ENCODE data around the gene RAB39B. TPM values are rescaled to one million over a fixed set of nuclear protein-coding genes. Genes with fewer than 3 reads are reported as not detected.

Gene RAB39B
- total and polyA plus RNA-seq, 2 experiments from 2014 or later, result 6.2 to 11.3 TPM

- TF ChIP-seq, protein P1, sequence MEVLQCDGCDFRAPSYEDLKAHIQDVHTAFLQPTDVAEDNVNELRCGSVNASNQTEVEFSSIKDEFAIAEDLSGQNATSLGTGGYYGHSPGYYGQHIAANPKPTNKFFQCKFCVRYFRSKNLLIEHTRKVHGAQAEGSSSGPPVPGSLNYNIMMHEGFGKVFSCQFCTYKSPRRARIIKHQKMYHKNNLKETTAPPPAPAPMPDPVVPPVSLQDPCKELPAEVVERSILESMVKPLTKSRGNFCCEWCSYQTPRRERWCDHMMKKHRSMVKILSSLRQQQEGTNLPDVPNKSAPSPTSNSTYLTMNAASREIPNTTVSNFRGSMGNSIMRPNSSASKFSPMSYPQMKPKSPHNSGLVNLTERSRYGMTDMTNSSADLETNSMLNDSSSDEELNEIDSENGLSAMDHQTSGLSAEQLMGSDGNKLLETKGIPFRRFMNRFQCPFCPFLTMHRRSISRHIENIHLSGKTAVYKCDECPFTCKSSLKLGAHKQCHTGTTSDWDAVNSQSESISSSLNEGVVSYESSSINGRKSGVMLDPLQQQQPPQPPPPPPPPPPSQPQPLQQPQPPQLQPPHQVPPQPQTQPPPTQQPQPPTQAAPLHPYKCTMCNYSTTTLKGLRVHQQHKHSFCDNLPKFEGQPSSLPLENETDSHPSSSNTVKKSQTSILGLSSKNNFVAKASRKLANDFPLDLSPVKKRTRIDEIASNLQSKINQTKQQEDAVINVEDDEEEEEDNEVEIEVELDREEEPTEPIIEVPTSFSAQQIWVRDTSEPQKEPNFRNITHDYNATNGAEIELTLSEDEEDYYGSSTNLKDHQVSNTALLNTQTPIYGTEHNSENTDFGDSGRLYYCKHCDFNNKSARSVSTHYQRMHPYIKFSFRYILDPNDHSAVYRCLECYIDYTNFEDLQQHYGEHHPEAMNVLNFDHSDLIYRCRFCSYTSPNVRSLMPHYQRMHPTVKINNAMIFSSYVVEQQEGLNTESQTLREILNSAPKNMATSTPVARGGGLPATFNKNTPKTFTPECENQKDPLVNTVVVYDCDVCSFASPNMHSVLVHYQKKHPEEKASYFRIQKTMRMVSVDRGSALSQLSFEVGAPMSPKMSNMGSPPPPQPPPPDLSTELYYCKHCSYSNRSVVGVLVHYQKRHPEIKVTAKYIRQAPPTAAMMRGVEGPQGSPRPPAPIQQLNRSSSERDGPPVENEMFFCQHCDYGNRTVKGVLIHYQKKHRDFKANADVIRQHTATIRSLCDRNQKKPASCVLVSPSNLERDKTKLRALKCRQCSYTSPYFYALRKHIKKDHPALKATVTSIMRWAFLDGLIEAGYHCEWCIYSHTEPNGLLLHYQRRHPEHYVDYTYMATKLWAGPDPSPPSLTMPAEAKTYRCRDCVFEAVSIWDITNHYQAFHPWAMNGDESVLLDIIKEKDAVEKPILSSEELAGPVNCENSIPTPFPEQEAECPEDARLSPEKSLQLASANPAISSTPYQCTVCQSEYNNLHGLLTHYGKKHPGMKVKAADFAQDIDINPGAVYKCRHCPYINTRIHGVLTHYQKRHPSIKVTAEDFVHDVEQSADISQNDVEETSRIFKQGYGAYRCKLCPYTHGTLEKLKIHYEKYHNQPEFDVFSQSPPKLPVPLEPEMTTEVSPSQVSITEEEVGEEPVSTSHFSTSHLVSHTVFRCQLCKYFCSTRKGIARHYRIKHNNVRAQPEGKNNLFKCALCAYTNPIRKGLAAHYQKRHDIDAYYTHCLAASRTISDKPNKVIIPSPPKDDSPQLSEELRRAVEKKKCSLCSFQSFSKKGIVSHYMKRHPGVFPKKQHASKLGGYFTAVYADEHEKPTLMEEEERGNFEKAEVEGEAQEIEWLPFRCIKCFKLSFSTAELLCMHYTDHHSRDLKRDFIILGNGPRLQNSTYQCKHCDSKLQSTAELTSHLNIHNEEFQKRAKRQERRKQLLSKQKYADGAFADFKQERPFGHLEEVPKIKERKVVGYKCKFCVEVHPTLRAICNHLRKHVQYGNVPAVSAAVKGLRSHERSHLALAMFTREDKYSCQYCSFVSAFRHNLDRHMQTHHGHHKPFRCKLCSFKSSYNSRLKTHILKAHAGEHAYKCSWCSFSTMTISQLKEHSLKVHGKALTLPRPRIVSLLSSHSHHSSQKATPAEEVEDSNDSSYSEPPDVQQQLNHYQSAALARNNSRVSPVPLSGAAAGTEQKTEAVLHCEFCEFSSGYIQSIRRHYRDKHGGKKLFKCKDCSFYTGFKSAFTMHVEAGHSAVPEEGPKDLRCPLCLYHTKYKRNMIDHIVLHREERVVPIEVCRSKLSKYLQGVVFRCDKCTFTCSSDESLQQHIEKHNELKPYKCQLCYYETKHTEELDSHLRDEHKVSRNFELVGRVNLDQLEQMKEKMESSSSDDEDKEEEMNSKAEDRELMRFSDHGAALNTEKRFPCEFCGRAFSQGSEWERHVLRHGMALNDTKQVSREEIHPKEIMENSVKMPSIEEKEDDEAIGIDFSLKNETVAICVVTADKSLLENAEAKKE (CRISPR knock-in tag; IDR thresholded peaks at IDR 0.05), result no peak
These were observed 1.1 kb downstream of the RAB39B start (continued) for GRCh38 chrX:155262970-155263754.

DNA sequence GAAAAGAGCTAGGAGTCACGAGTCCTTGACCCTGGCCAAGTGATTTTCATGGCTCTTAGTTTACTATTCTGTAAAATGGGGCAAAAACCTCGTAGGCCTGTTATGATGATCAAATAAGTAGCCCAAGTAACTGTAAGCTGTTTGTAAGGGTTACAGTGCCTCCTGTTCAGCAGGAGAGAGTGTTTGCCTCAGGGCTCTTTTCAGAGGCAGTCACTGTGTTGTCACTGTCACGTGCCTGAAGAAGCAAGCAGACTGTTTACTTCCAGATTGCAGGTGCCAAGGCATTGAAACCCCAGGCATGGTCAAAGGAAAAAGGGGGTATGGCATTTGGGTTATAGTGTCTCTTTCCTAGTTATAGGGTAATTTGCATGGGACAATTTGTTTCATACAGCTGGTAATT lies 4.5 kb downstream of the RAB39B start:
- H3K4me3 ChIP-seq, result no peak overlapping the region
- Mint-ChIP-seq H3K4me3 (no peak overlapping the region), H3K36me3 (ENCODE audit: low read depth) (peaks cover 4% of the 10 kb centered on the region; the same call in 1 of the 3 replicates), H3K4me1 (peaks cover 10% of the 10 kb centered on the region), H3K27me3 (ENCODE audit: insufficient read depth, low read depth, poor library complexity) (peaks cover 2% of the 10 kb centered on the region), H3K27ac (no peak overlapping the region), H3K9me3 (no peaks in the 10 kb centered on the region)
- H3K27me3 ChIP-seq (ENCODE audit: insufficient read depth), result no peaks in the 10 kb centered on the region
- ATAC-seq (no peak), DNase-seq (ENCODE audit: low spot score) (no peak)
- H2AFZ ChIP-seq, result no peak overlapping the region
- no peaks in the 10 kb centered on the region for H4K20me1 ChIP-seq (replicated peaks; ENCODE audit: insufficient read depth)
- no peaks in the 10 kb centered on the region for H3K36me3 ChIP-seq (ENCODE audit: insufficient read depth)
- no peak overlapping the region for H3K4me2 ChIP-seq
- H3K27ac ChIP-seq (ENCODE audit: low read depth), result no peak overlapping the region
- no peaks in the 10 kb centered on the region for H3K4me1 ChIP-seq (ENCODE audit: insufficient read depth)
- no peaks in the 10 kb centered on the region for H3K9me2 ChIP-seq (ENCODE audit: insufficient read depth)
- no peaks in the 10 kb centered on the region for H3F3A ChIP-seq (replicated peaks; ENCODE audit: low read depth)
- H3K79me2 ChIP-seq (replicated peaks; ENCODE audit: insufficient read depth), result peaks cover 15% of the 10 kb centered on the region
- no peak for TF ChIP-seq EZH2phosphoT487 (IDR thresholded peaks at IDR 0.05; ENCODE audit: unreplicated experiment)
- no peak for TF ChIP-seq CREB1 (CRISPR knock-in tag; IDR thresholded peaks at IDR 0.05; ENCODE audit: low read depth)
- TF ChIP-seq ZNF114 (CRISPR knock-in tag; IDR thresholded peaks at IDR 0.05), result no peak
- TF ChIP-seq JUNB (IDR thresholded peaks at IDR 0.05; ENCODE audit: unreplicated experiment), result no peak
- TF ChIP-seq, protein P2, sequence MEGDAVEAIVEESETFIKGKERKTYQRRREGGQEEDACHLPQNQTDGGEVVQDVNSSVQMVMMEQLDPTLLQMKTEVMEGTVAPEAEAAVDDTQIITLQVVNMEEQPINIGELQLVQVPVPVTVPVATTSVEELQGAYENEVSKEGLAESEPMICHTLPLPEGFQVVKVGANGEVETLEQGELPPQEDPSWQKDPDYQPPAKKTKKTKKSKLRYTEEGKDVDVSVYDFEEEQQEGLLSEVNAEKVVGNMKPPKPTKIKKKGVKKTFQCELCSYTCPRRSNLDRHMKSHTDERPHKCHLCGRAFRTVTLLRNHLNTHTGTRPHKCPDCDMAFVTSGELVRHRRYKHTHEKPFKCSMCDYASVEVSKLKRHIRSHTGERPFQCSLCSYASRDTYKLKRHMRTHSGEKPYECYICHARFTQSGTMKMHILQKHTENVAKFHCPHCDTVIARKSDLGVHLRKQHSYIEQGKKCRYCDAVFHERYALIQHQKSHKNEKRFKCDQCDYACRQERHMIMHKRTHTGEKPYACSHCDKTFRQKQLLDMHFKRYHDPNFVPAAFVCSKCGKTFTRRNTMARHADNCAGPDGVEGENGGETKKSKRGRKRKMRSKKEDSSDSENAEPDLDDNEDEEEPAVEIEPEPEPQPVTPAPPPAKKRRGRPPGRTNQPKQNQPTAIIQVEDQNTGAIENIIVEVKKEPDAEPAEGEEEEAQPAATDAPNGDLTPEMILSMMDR (conservative IDR thresholded peaks at IDR 0.05; ENCODE audit: low read depth in 2 of 2), result no peak
- TF ChIP-seq ETS1 (IDR thresholded peaks at IDR 0.05), result no peak
- no peak for TF ChIP-seq ZNF331 (CRISPR knock-in tag; IDR thresholded peaks at IDR 0.05; ENCODE audit: low read depth)
- no peak for TF ChIP-seq POLR2AphosphoS5 (IDR thresholded peaks at IDR 0.05; ENCODE audit: low read depth)
- no peak for TF ChIP-seq STAT1 (IDR thresholded peaks at IDR 0.05; ENCODE audit: unreplicated experiment)
- no peak for TF ChIP-seq EZH2 (IDR thresholded peaks at IDR 0.05; ENCODE audit: low read depth, unreplicated experiment)
- TF ChIP-seq REST (IDR thresholded peaks at IDR 0.05; ENCODE audit: unreplicated experiment), result no peak
